T-helper 2 cell (primary cell): Measurements from ENCODE around the gene PRSS8.
A peak's percentile ranks its signal among the peaks of the same experiment; 100 is the strongest.
"Not testable (repeated sequence)": the region's sequence is repeated elsewhere in the genome, so short reads cannot be mapped to it uniquely, and the experiment has no call there.

Experiments
- DNase-seq, 5 experiments: peaks; one replicate each; pipeline versions ENCODE4 v3.0.0 to v3.0.0-alpha.2; 2012 to 2022

PRSS8 gene

GRCh38 chr16:31143694-31144148 lies 8.2 kb upstream of the PRSS8 start:
- DNase-seq = no peak

GRCh38 chr16:31143011-31143693 lies 7.6 kb upstream of the PRSS8 start:
- no peak for DNase-seq

GRCh38 chr16:31142109-31143010 lies 6.8 kb upstream of the PRSS8 start:
- peak; percentile 90 to 98 (median 96) for DNase-seq

GRCh38 chr16:31141489-31142108 lies 6.1 kb upstream of the PRSS8 start:
- DNase-seq = no peak

- not testable (repeated sequence) for DNase-seq
Observed at GRCh38 chr16:31141071-31141469, 5.5 kb upstream of the PRSS8 start.

- DNase-seq = no peak
Observed at GRCh38 chr16:31138621-31139578, 3.4 kb upstream of the PRSS8 start.

GRCh38 chr16:31136822-31137499 lies 1.4 kb upstream of the PRSS8 start:
- DNase-seq = not testable (repeated sequence)

GRCh38 chr16:31136287-31136662 lies 748 bp upstream of the PRSS8 start:
- no peak for DNase-seq

GRCh38 chr16:31134625-31135534 lies 647 bp downstream of the PRSS8 start:
- no peak for DNase-seq

GRCh38 chr16:31134091-31134571 lies 1.4 kb downstream of the PRSS8 start:
- DNase-seq = no peak

- no peak for DNase-seq
Observed at GRCh38 chr16:31133046-31133501, 2.5 kb downstream of the PRSS8 start.

GRCh38 chr16:31132303-31132979 lies 3.1 kb downstream of the PRSS8 start:
- DNase-seq = no peak

GRCh38 chr16:31131841-31132271 lies 3.7 kb downstream of the PRSS8 start:
- DNase-seq = no peak

GRCh38 chr16:31131416-31131815 lies 4.1 kb downstream of the PRSS8 start:
- DNase-seq = no peak

- DNase-seq = no peak
Observed at GRCh38 chr16:31130899-31131298, 4.6 kb downstream of the PRSS8 start.

GRCh38 chr16:31130336-31130891 lies 5.1 kb downstream of the PRSS8 start:
- DNase-seq = no peak

GRCh38 chr16:31129568-31130335 lies 5.8 kb downstream of the PRSS8 start:
- no peak for DNase-seq
